NT2/D1 (cell line): ENCODE data around the gene DDX5.

Experiments
- SUZ12 ChIP-seq: IDR thresholded peaks from 2 replicates; pipeline ENCODE4 v1.6.1; 2011; ENCODE audit not compliant: insufficient read length, insufficient read depth; ENCODE audit errors: extremely low read depth
- YY1 ChIP-seq: IDR thresholded peaks from 2 replicates; pipeline ENCODE4 v1.6.1; 2011; ENCODE audit not compliant: insufficient read length, insufficient read depth

DNA sequence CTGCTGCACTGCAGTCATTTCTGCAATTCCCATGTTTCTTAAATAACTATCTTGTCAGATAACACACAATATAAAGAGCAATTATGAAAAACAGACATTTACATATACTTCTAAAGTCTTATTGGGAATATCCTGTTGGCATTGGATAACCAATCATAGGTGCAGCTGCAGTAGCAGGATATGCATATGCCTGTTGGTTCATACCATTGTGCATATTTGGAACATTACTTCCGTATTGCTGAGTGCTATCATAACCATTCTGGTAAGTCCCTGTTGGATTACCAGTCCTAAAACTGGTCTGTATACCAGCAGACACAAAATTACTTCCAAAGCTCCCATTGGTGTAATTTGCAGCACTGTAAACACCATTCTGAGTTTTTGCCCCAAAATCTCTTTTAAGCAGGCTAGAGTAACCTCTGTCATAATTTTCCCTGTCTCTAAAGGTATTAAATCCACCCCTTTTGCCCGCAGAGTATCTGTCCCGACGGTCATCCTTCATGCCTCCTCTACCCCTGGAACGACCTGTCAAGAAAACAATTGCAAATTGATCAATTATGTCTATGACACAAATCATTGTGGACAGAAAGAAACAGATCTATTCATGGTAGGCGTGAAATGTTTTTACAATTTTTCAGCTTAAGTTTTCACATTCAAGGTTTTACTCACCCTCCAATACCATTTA is 6.1 kb downstream of the DDX5 start:
- no peak for TF ChIP-seq SUZ12
- TF ChIP-seq YY1, result no peak
